ENCODE measurements around the gene SLC38A10. TPM values are rescaled to one million over a fixed set of nuclear protein-coding genes. Genes with fewer than 3 reads are reported as not detected.

The SLC38A10 gene
- total and polyA plus RNA-seq, 2 of the 13 experiments (the other 11 are each of a cell fraction or from before 2014, with no cell fraction given): 23.4 to 55.8 TPM

- TF ChIP-seq ZBTB10 (CRISPR knock-in tag; IDR thresholded peaks at IDR 0.05; ENCODE audit: borderline replicate concordance): no peak
- 0 out of 2 replicates have a peak, but pooled peaks have one; percentile 4 for TF ChIP-seq ZGPAT (CRISPR knock-in tag; IDR thresholded peaks at IDR 0.05)
- TF ChIP-seq ZNF337 (CRISPR knock-in tag; IDR thresholded peaks at IDR 0.05; ENCODE audit: borderline replicate concordance, low read depth): peak; percentile 32; the same call in 1 of the 2 replicates
- no peak for TF ChIP-seq ZNF678 (CRISPR knock-in tag; IDR thresholded peaks at IDR 0.05)
- peak; percentile 7; the same call in 1 of the 2 replicates for TF ChIP-seq ARNTL (CRISPR knock-in tag; IDR thresholded peaks at IDR 0.05)
- TF ChIP-seq ZNF20 (CRISPR knock-in tag; IDR thresholded peaks at IDR 0.05): no peak
- TF ChIP-seq ZNF792 (CRISPR knock-in tag; IDR thresholded peaks at IDR 0.05): no peak
- TF ChIP-seq HES4 (CRISPR knock-in tag; IDR thresholded peaks at IDR 0.05; ENCODE audit: borderline replicate concordance): peak; percentile 12; the same call in 1 of the 2 replicates
- TF ChIP-seq ATF7-NPFF (CRISPR knock-in tag; IDR thresholded peaks at IDR 0.05; ENCODE audit: low read depth): peak; percentile 50; the same call in 1 of the 2 replicates
- peak; percentile 47; the same call in 1 of the 2 replicates for TF ChIP-seq ZFP91 (CRISPR knock-in tag; IDR thresholded peaks at IDR 0.05; ENCODE audit: borderline replicate concordance)
- TF ChIP-seq ARNT2 (CRISPR knock-in tag; IDR thresholded peaks at IDR 0.05; ENCODE audit: low read depth): peak; percentile 42; the same call in 1 of the 2 replicates
- TF ChIP-seq ZNF17 (CRISPR knock-in tag; IDR thresholded peaks at IDR 0.05): 0 out of 2 replicates have a peak, but pooled peaks have one; percentile 31
- no peak for TF ChIP-seq ZNF431 (CRISPR knock-in tag; IDR thresholded peaks at IDR 0.05; ENCODE audit: borderline replicate concordance, low read depth)
- TF ChIP-seq JDP2 (CRISPR knock-in tag; IDR thresholded peaks at IDR 0.05; ENCODE audit: borderline replicate concordance): no peak
- no peak for TF ChIP-seq MED1 (CRISPR knock-in tag; IDR thresholded peaks at IDR 0.05)
- TF ChIP-seq ZC3H13 (CRISPR knock-in tag; IDR thresholded peaks at IDR 0.05): peak; percentile 69; the same call in 1 of the 2 replicates
- TF ChIP-seq ZNF609 (CRISPR knock-in tag; IDR thresholded peaks at IDR 0.05; ENCODE audit: borderline replicate concordance): peak; percentile 26; the same call in 1 of the 2 replicates
These were observed 55.2 kb downstream of the SLC38A10 start (continued) for GRCh38 chr17:81239714-81240555.

All from HepG2 (cell line).